Epithelial cell of proximal tubule (primary cell): ENCODE measurements around the gene ASH1L. TPM values are rescaled to one million over a fixed set of nuclear protein-coding genes. Genes with fewer than 3 reads are reported as not detected.

Source experiments
- DNase-seq: peaks from one replicate; pipeline ENCODE4 v3.0.0-alpha.2; 2011; ENCODE audit warnings: low read depth
- H3K4me3 ChIP-seq: 2 replicates; pipeline ENCODE4 v1.5.1; 2011; ENCODE audit warnings: low read depth, mild to moderate bottlenecking, low read length
- total RNA-seq: library from RNA; depleted of rRNA; stranded (reverse); fragments of >200 nt; gene quantifications from 2 replicates; pipeline ENCODE4 v1.2.3, GENCODE V29; 2015
- TF ChIP-seq, protein P1 (sequence below): conservative IDR thresholded peaks from 2 replicates; pipeline ENCODE4 v1.5.1; 2012; ENCODE audit warnings: low read depth, mild to moderate bottlenecking, low read length

The ASH1L gene
- total RNA-seq, 1 donor from 2014 or later: 13.4 TPM

DNA sequence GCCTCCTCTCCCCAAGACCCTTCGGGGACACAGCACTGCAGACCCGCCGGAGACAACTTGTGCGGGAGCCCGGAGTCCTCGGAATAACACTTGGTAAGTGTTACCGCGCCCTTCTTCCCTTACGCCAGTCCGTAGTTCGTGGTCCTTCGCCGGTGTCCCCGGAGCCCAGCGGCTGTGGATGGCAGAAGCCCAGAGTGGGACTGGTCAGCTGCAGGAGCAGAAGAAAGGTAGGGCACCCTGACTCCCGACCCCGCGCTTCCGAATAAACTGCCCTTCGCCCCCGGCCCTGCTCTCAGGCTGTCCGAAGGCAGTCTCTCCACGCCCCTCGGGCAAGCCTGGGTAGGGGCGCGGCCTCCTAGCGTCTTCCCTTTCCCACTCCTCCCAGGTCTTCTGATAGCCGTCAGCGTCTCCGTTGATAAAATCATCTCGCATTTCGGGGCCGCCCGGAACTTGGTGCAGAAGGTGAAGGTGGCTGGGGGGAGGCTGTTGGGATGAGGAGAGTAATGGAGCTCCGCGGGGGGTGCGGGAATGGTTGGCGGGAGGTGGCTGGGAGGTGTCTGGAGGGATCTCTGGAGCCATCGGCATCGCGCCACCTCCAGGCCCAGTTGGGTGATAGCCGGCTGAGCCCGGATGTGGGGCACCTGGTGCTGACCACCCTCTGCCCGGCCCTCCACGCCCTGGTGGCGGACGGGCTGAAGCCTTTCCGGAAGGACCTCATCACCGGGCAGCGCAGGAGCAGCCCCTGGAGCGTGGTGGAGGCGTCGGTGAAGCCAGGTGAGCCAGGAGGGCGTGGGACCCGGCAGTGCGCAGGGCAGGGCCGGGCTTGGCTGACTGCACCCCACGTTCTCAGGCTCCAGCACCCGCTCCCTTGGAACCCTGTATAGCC lies 237.6 kb downstream of the ASH1L start:
- no peak for DNase-seq
- peak overlapping the region; percentile 98 for H3K4me3 ChIP-seq
- TF ChIP-seq, protein P1, sequence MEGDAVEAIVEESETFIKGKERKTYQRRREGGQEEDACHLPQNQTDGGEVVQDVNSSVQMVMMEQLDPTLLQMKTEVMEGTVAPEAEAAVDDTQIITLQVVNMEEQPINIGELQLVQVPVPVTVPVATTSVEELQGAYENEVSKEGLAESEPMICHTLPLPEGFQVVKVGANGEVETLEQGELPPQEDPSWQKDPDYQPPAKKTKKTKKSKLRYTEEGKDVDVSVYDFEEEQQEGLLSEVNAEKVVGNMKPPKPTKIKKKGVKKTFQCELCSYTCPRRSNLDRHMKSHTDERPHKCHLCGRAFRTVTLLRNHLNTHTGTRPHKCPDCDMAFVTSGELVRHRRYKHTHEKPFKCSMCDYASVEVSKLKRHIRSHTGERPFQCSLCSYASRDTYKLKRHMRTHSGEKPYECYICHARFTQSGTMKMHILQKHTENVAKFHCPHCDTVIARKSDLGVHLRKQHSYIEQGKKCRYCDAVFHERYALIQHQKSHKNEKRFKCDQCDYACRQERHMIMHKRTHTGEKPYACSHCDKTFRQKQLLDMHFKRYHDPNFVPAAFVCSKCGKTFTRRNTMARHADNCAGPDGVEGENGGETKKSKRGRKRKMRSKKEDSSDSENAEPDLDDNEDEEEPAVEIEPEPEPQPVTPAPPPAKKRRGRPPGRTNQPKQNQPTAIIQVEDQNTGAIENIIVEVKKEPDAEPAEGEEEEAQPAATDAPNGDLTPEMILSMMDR: peak; percentile 53

DNA sequence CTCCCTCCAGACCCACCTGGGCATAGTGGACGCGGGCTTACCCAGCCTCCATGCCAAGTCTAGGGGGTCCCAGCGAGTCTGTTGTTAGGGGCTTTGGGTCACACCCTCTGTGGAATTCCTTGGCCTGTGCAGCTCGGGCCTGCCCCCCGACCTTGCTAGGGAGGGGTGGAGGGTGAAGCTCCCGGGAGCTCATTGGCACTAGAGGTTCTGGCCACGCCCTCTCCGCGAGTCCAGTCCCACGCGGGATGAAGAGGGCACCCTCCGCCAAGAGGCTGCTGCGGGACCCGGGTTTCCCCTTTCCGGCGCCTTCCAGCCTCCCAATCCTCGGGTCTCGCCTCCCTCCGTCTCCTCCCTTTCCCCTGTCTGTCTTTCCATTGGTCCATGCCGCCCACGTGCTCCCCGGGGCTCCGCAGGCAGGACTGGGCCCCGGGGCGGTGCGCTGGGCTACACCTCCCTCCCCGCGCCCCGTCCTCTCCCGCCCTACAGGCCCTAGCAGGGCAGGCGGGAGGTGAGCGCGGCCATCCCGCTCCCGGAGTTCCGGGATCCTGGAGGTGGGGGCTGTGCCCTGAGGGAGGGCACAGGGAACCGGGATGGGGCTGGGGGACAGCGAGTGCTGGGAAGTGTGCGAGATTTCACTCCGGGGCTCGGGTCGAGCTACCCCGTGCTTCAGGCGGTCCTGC lies 238.4 kb downstream of the ASH1L start:
- TF ChIP-seq, protein P1: no peak
- peak overlapping the region; percentile 98 for H3K4me3 ChIP-seq
- peak; percentile 50 for DNase-seq

DNA sequence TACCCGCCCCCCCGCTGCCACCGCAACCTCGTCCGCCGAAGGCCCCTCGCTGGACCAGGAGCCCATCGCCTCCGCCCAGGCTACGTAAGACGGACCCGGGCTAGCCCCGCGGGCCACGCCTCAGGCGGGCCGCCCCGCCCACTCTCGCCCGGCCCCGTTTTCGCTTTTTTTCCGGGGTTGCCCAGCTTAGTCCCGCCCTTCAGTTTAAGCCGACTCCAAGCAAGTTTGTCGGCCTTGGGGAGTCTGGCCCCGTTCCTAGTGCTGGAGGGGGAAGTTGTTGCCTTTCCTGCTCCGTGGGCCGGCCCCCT lies 238.9 kb downstream of the ASH1L start:
- DNase-seq: peak; percentile 44
- TF ChIP-seq, protein P1: no peak
- peak overlapping the region; percentile 98 for H3K4me3 ChIP-seq

DNA sequence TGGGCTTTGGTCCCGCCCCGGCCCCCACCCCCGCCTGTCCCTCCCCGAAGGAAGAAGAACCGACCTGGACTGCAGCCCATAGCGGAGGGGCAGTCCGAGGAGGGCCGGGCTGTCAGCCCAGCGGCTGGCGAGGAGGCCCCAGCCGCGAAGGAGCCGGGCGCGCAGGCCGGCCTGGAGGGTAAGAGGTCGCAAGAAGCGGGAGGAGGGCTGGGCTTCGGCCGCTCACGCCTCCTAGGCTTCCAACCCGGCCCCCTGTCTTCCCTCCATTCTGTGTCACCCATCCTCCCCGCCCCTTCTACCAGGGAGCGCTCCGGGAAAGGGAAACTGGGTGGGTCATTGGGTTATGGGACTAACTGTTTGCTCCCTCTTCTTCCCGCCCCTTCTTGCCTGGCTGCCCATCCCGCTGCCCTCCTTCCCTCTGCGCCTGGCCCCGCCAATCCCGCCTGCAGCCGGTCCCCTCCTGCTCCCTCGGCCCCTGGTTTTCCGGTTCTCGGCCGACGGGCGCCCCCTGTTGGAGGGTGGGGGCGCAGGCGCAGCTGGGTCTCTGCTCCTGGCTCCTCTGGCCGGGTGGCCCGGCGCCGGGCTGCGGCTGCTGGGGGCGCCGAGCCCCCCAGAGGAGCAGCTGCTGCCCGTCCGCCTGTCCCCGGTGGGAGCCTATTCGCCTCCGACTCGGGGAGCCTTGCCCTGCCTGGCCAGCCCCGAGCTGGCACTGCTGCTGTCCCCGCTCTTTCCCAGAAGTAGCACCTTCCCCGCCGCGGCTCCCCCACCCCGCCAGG lies 239.5 kb downstream of the ASH1L start:
- peak; percentile 64 for DNase-seq
- TF ChIP-seq, protein P1: peak; percentile 84
- H3K4me3 ChIP-seq: peak overlapping the region; percentile 98

DNA sequence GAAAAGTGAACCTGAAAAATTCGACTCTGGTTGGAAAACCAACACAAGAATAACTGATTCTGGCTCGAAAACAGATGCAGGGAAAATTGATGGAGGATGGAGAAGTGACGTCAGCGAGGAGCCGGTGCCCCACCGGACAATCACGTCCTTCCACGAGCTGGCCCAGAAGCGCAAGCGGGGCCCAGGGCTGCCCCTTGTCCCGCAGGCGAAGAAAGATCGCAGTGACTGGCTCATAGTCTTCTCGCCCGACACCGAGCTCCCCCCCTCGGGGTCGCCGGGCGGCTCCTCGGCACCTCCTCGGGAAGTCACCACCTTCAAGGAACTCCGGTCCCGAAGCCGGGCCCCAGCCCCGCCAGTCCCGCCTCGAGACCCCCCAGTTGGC lies 240.0 kb downstream of the ASH1L start:
- H3K4me3 ChIP-seq: peak overlapping the region; percentile 98
- no peak for DNase-seq
- TF ChIP-seq, protein P1: no peak

DNA sequence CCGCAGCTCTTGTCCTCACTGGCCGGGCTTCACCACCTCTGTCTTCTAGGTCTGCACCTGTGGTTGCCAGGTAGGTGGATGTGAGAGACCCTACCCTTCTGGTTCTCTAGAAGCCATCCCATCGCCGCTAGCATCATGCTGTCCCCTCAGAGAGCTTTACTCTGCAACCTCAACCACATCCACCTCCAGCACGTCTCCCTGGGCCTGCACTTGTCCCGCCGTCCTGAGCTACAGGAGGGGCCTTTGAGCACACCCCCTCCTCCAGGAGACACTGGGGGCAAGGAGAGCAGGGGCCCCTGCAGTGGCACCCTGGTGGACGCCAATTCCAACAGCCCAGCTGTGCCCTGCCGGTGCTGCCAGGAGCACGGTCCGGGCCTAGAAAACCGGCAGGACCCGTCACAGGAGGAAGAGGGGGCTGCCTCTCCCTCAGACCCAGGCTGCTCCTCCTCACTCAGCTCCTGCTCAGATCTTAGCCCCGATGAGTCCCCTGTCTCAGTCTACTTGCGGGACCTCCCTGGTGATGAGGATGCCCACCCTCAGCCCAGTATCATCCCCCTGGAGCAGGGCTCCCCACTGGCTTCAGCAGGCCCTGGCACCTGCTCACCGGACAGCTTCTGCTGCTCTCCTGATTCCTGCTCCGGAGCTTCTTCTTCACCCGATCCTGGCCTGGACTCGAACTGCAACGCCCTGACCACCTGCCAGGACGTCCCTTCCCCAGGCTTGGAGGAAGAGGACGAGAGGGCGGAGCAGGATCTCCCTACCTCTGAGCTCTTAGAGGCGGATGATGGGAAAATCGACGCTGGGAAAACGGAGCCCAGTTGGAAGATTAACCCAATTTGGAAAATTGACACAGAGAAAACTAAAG lies 240.7 kb downstream of the ASH1L start:
- H3K4me3 ChIP-seq: peak overlapping the region; percentile 98
- no peak for DNase-seq
- TF ChIP-seq, protein P1: no peak
